Lower lobe of right lung (tissue), 2 donors: ENCODE measurements around the gene AIP. TPM values are rescaled to one million over a fixed set of nuclear protein-coding genes. Genes with fewer than 3 reads are reported as not detected.

ENCODE experiments used
- ATAC-seq, 2 donors: fragments of 200-7000 bp; cut with Tn5 transposase; one replicate each; pipeline ENCODE4 v1.9.1; 2020 to 2022; ENCODE audit warnings: mild to moderate bottlenecking in 2 of 2, moderate library complexity in 2 of 2
- DNase-seq: peaks from one replicate; pipeline ENCODE4 v3.0.0-alpha.2; 2020
- H3K27ac ChIP-seq: fragments of 200-600 bp; one replicate; pipeline ENCODE4 v1.8.0; 2022
- H3K27me3 ChIP-seq: fragments of 200-600 bp; one replicate; pipeline ENCODE4 v1.8.0; 2022; ENCODE audit warnings: low read depth
- H3K36me3 ChIP-seq: fragments of 200-600 bp; one replicate; pipeline ENCODE4 v1.8.0; 2022; ENCODE audit warnings: mild to moderate bottlenecking
- H3K4me1 ChIP-seq: fragments of 200-600 bp; one replicate; pipeline ENCODE4 v1.8.0; 2022
- H3K4me3 ChIP-seq: fragments of 200-600 bp; one replicate; pipeline ENCODE4 v1.8.0; 2022; ENCODE audit warnings: mild to moderate bottlenecking
- H3K9me3 ChIP-seq: fragments of 200-600 bp; one replicate; pipeline ENCODE4 v1.8.0; 2022
- CTCF ChIP-seq: fragments of 200-600 bp; IDR thresholded peaks from one replicate; pipeline ENCODE4 v1.8.0; 2022; ENCODE audit warnings: antibody characterized with exemption, mild to moderate bottlenecking
- intact Hi-C: fragments of 100-400 bp; cut with DNase I; formaldehyde crosslinking; loops from one replicate; pipeline ENCODE4 v1.11.0; 2022
- microRNA-seq: library from miRNA; unstranded; fragments of <30 nt; microRNA quantifications from one replicate; pipeline ENCODE4 v1.2.0, GENCODE V29; 2020; ENCODE audit warnings: borderline number of aligned reads
- total RNA-seq: library from RNA; stranded (reverse); fragmentation: NEBNext Ultra II Directional; extraction: Animal tissue kit (Norgen Biotek cat#: 25700); gene quantifications from one replicate; pipeline ENCODE4 v1.2.1, GENCODE V29; 2021
- donor health status: DM: no; HTN: yes; CAD: no; lungs with severe emphysema.

Gene AIP
- total RNA-seq, 1 donor from 2014 or later, result 85.2 TPM

DNA sequence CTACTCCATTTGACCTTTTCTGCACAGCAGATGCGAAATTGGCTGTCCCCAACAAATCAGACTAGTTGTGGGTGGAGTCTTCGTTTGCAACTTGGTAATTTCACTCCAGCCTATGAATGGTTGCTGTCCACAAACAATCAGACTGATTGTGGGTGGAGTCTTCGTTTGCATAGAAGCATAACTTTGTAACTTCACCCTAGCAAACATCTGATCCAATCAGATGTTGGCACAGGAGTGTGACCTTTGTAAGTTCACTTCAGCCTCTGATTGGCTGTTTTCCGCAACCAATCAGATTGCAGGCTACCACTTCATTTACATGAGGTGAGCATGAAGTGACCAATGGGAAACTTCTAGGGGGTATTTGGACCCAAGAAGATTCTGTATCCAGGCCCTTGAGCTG is 56.7 kb downstream of the AIP start:
- H3K27me3 ChIP-seq, result no peaks in the 10 kb centered on the region
- no peak overlapping the region for H3K4me3 ChIP-seq
- no peaks in the 10 kb centered on the region for H3K36me3 ChIP-seq
- no peak overlapping the region for H3K27ac ChIP-seq
- intact Hi-C loops, result no loop called here
- ATAC-seq (no peak), DNase-seq (no peak)
- no peaks in the 10 kb centered on the region for H3K4me1 ChIP-seq
- H3K9me3 ChIP-seq, result no peaks in the 10 kb centered on the region
- no peak for TF ChIP-seq CTCF

Small RNAs within 50 kb of the gene (microRNA-seq; reads per million reads assigned to microRNA genes)
- gene MIR6752, result not detected

Other genes starting within 250 kb of the AIP start
- 101 TPM for gene GRK2, start 216.6 kb upstream of the AIP start, total RNA-seq
- 66.9 TPM for gene ANKRD13D, start 193.7 kb upstream of the AIP start, total RNA-seq
- 37.7 TPM for gene SSH3, start 179.5 kb upstream of the AIP start, total RNA-seq
- 86.6 TPM for gene POLD4, start 129.5 kb upstream of the AIP start, total RNA-seq
- gene CLCF1, start 109.4 kb upstream of the AIP start, total RNA-seq, result 3.7 TPM
- gene RAD9A, start 91.0 kb upstream of the AIP start, total RNA-seq, result 28.9 TPM
- gene PPP1CA, start 81.2 kb upstream of the AIP start, total RNA-seq, result 144 TPM
- 45.3 TPM for gene TBC1D10C, start 78.9 kb upstream of the AIP start, total RNA-seq
- 0.71 TPM for gene CARNS1, start 67.3 kb upstream of the AIP start, total RNA-seq
- gene RPS6KB2, start 54.5 kb upstream of the AIP start, total RNA-seq, result 42.1 TPM
- gene PTPRCAP, start 45.3 kb upstream of the AIP start, total RNA-seq, result 15.7 TPM
- 150 TPM for gene CORO1B, start 39.5 kb upstream of the AIP start, total RNA-seq
- not detected for gene GPR152, start 30.3 kb upstream of the AIP start, total RNA-seq
- 4.0 TPM for gene CABP4, start 27.7 kb upstream of the AIP start, total RNA-seq
- 49.1 TPM for gene TMEM134, start 13.8 kb upstream of the AIP start, total RNA-seq
- gene PITPNM1, start 22.3 kb downstream of the AIP start, total RNA-seq, result 54.1 TPM
- 79.7 TPM for gene CDK2AP2, start 25.1 kb downstream of the AIP start, total RNA-seq
- gene CABP2, start 40.4 kb downstream of the AIP start, total RNA-seq, result not detected
- gene GSTP1, start 100.8 kb downstream of the AIP start, total RNA-seq, result 677 TPM
- gene NDUFV1, start 123.9 kb downstream of the AIP start, total RNA-seq, result 143 TPM
- 8.8 TPM for gene NUDT8, start 146.9 kb downstream of the AIP start, total RNA-seq
- gene TBX10, start 156.7 kb downstream of the AIP start, total RNA-seq, result not detected
- not detected for gene ACY3, start 167.7 kb downstream of the AIP start, total RNA-seq
- gene ALDH3B2, start 191.6 kb downstream of the AIP start, total RNA-seq, result 0.65 TPM